Measurements from ENCODE around the gene STK38L. TPM values are rescaled to one million over a fixed set of nuclear protein-coding genes. Genes with fewer than 3 reads are reported as not detected.

Gene STK38L
- 10 to 100 TPM; 28.0 to 29.4 TPM for total RNA-seq

- Mint-ChIP-seq H3K27ac (peak within 1 kb of the TSS; percentile 96 to 98), H3K9me3 (peaks cover 5 to 7% of the 10 kb centered on the region in 2 donors), H3K36me3 (peaks cover 14 to 16% of the 10 kb centered on the region in 2 donors)
- peak; percentile 98 to 99 for DNase-seq (ENCODE audit: low spot score in 2 of 2)
- ATAC-seq = peak; percentile 86 to 96
These were observed at the start of gene STK38L for GRCh38 chr12:27243804-27244688. Gene STK38L (plus strand): TSS chr12:27244286. CDS start chr12:27297721, 53,435 bp downstream.

GRCh38 chr12:27194644-27195043 is 49.4 kb upstream of the STK38L start:
- Mint-ChIP-seq H3K27ac (no peak overlapping the region), H3K36me3 (no peaks in the 10 kb centered on the region), H3K9me3 (no peaks in the 10 kb centered on the region)
- ATAC-seq (no peak), DNase-seq (ENCODE audit: low spot score in 2 of 2) (no peak)

GRCh38 chr12:27198036-27198435 is 46.0 kb upstream of the STK38L start:
- no peak overlapping the region for H3K27ac Mint-ChIP-seq
- H3K36me3 Mint-ChIP-seq = no peaks in the 10 kb centered on the region
- DNase-seq (ENCODE audit: low spot score in 2 of 2) (no peak), ATAC-seq (no peak)
- no peaks in the 10 kb centered on the region for H3K9me3 Mint-ChIP-seq

- Mint-ChIP-seq H3K9me3 (no peaks in the 10 kb centered on the region), H3K36me3 (peaks cover 0 to 5% of the 10 kb centered on the region in 2 donors), H3K27ac (no peak overlapping the region)
- no peak for DNase-seq (ENCODE audit: low spot score in 2 of 2)
- ATAC-seq = peak; percentile 59 to 87
These were observed 44.3 kb upstream of the STK38L start for GRCh38 chr12:27199638-27200300.

- H3K36me3 Mint-ChIP-seq = peaks cover 0 to 5% of the 10 kb centered on the region in 2 donors
- no peak for ATAC-seq
- no peaks in the 10 kb centered on the region for H3K9me3 Mint-ChIP-seq
- no peak overlapping the region for H3K27ac Mint-ChIP-seq
- DNase-seq (ENCODE audit: low spot score in 2 of 2) = no peak
These were observed 42.9 kb upstream of the STK38L start for GRCh38 chr12:27201169-27201568.

- H3K9me3 Mint-ChIP-seq = peaks cover 5 to 6% of the 10 kb centered on the region in 2 donors
- no peak for DNase-seq (ENCODE audit: low spot score in 2 of 2)
These were observed 37.1 kb upstream of the STK38L start for GRCh38 chr12:27206801-27207502.

GRCh38 chr12:27207615-27208413 is 36.3 kb upstream of the STK38L start:
- ATAC-seq (peak; percentile 98 to 99), DNase-seq (ENCODE audit: low spot score in 2 of 2) (peak in 1 of 2 donors; percentile 29)
- Mint-ChIP-seq H3K9me3 (peaks cover 5 to 6% of the 10 kb centered on the region in 2 donors), H3K36me3 (peaks cover 5 to 18% of the 10 kb centered on the region in 2 donors), H3K27ac (no peak overlapping the region)

More at GRCh38 chr12:27206801-27207502, 37.1 kb upstream of the STK38L start:
- H3K27ac Mint-ChIP-seq = no peak overlapping the region
- H3K36me3 Mint-ChIP-seq = peaks cover 5 to 18% of the 10 kb centered on the region in 2 donors
- no peak for ATAC-seq

GRCh38 chr12:27208414-27208750 is 35.7 kb upstream of the STK38L start:
- Mint-ChIP-seq H3K36me3 (peaks cover 5 to 18% of the 10 kb centered on the region in 2 donors), H3K9me3 (peaks cover 5 to 6% of the 10 kb centered on the region in 2 donors), H3K27ac (no peak overlapping the region)
- no peak for DNase-seq (ENCODE audit: low spot score in 2 of 2)
- ATAC-seq = peak in 1 of 2 donors; percentile 40

GRCh38 chr12:27209257-27209910 is 34.7 kb upstream of the STK38L start:
- ATAC-seq (peak; percentile 27 to 53), DNase-seq (ENCODE audit: low spot score in 2 of 2) (no peak)
- H3K9me3 Mint-ChIP-seq = peaks cover 5 to 6% of the 10 kb centered on the region in 2 donors
- peaks cover 5 to 16% of the 10 kb centered on the region in 2 donors for H3K36me3 Mint-ChIP-seq
- H3K27ac Mint-ChIP-seq = no peak overlapping the region

- Mint-ChIP-seq H3K36me3 (peaks cover 5 to 13% of the 10 kb centered on the region in 2 donors), H3K9me3 (peaks cover 5 to 6% of the 10 kb centered on the region in 2 donors)
These were observed 33.9 kb upstream of the STK38L start for GRCh38 chr12:27210187-27210586.

GRCh38 chr12:27212861-27213260 is 31.2 kb upstream of the STK38L start:
- ATAC-seq (no peak), DNase-seq (ENCODE audit: low spot score in 2 of 2) (no peak)
- Mint-ChIP-seq H3K36me3 (peaks cover 5 to 13% of the 10 kb centered on the region in 2 donors), H3K27ac (no peak overlapping the region), H3K9me3 (peaks cover 5 to 6% of the 10 kb centered on the region in 2 donors)

More at GRCh38 chr12:27210187-27210586, 33.9 kb upstream of the STK38L start:
- H3K27ac Mint-ChIP-seq = no peak overlapping the region
- DNase-seq (ENCODE audit: low spot score in 2 of 2) = no peak
- ATAC-seq = no peak

- ATAC-seq = no peak
- Mint-ChIP-seq H3K9me3 (peaks cover 5 to 6% of the 10 kb centered on the region in 2 donors), H3K36me3 (peaks cover 5 to 13% of the 10 kb centered on the region in 2 donors), H3K27ac (no peak overlapping the region)
- DNase-seq (ENCODE audit: low spot score in 2 of 2) = no peak
These were observed 30.8 kb upstream of the STK38L start for GRCh38 chr12:27213304-27213703.

GRCh38 chr12:27213830-27214787 is 30.0 kb upstream of the STK38L start:
- no peak overlapping the region for H3K27ac Mint-ChIP-seq
- H3K36me3 Mint-ChIP-seq = peaks cover 5 to 13% of the 10 kb centered on the region in 2 donors
- DNase-seq (ENCODE audit: low spot score in 2 of 2) (no peak), ATAC-seq (no peak)
- H3K9me3 Mint-ChIP-seq = peaks cover 3 to 6% of the 10 kb centered on the region in 2 donors

GRCh38 chr12:27217590-27217989 is 26.5 kb upstream of the STK38L start:
- Mint-ChIP-seq H3K27ac (no peak overlapping the region), H3K36me3 (no peaks in the 10 kb centered on the region), H3K9me3 (no peaks in the 10 kb centered on the region)
- no peak for ATAC-seq
- no peak for DNase-seq (ENCODE audit: low spot score in 2 of 2)

- H3K36me3 Mint-ChIP-seq = no peaks in the 10 kb centered on the region
- H3K9me3 Mint-ChIP-seq = no peaks in the 10 kb centered on the region
- H3K27ac Mint-ChIP-seq = no peak overlapping the region
- no peak for DNase-seq (ENCODE audit: low spot score in 2 of 2)
- no peak for ATAC-seq
These were observed 24.4 kb upstream of the STK38L start for GRCh38 chr12:27219693-27220054.

All from activated naive CD4-positive, alpha-beta T cell treated with anti-CD3 and anti-CD28 coated beads, Interleukin-2, amount 50 U/mL, for 72 hours (primary cell).